Stromal cell of bone marrow (primary cell): Measurements from ENCODE around the gene ZNF445.
"Not testable (repeated sequence)": the region's sequence is repeated elsewhere in the genome, so short reads cannot be mapped to it uniquely, and the experiment has no call there.

ENCODE experiments used
- DNase-seq: peaks from one replicate; pipeline ENCODE4 v3.0.0-alpha.2; 2012; ENCODE audit warnings: low read depth

ZNF445 gene

GRCh38 chr3:44476181-44476611 lies 1.3 kb downstream of the ZNF445 start:
- DNase-seq, result no peak

GRCh38 chr3:44474886-44475285 lies 2.6 kb downstream of the ZNF445 start:
- not testable (repeated sequence) for DNase-seq

- DNase-seq, result no peak
These were observed 7.0 kb downstream of the ZNF445 start for GRCh38 chr3:44470430-44470829.

- no peak for DNase-seq
These were observed 7.6 kb downstream of the ZNF445 start for GRCh38 chr3:44469914-44470313.

GRCh38 chr3:44468572-44469520 lies 8.6 kb downstream of the ZNF445 start:
- peak; percentile 26 for DNase-seq

GRCh38 chr3:44468099-44468537 lies 9.4 kb downstream of the ZNF445 start:
- not testable (repeated sequence) for DNase-seq

- no peak for DNase-seq
These were observed 10.2 kb downstream of the ZNF445 start for GRCh38 chr3:44467241-44467640.

- DNase-seq, result not testable (repeated sequence)
These were observed 12.6 kb downstream of the ZNF445 start for GRCh38 chr3:44464920-44465319.

GRCh38 chr3:44464509-44464908 lies 13.0 kb downstream of the ZNF445 start:
- no peak for DNase-seq

GRCh38 chr3:44460050-44460449 lies 17.4 kb downstream of the ZNF445 start:
- not testable (repeated sequence) for DNase-seq

- no peak for DNase-seq
These were observed 22.2 kb downstream of the ZNF445 start for GRCh38 chr3:44455318-44455717.

GRCh38 chr3:44454258-44454657 lies 23.2 kb downstream of the ZNF445 start:
- DNase-seq, result no peak

GRCh38 chr3:44451441-44451840 lies 26.0 kb downstream of the ZNF445 start:
- DNase-seq, result no peak

- DNase-seq, result no peak
These were observed 30.5 kb downstream of the ZNF445 start for GRCh38 chr3:44446929-44447328.

GRCh38 chr3:44445786-44446185 lies 31.7 kb downstream of the ZNF445 start:
- DNase-seq, result no peak

- DNase-seq, result no peak
These were observed 32.4 kb downstream of the ZNF445 start for GRCh38 chr3:44444896-44445691.

GRCh38 chr3:44444437-44444836 lies 33.0 kb downstream of the ZNF445 start:
- no peak for DNase-seq

- no peak for DNase-seq
These were observed 34.7 kb downstream of the ZNF445 start for GRCh38 chr3:44442596-44443309.

GRCh38 chr3:44439499-44440295 lies 37.8 kb downstream of the ZNF445 start:
- peak; percentile 44 for DNase-seq

- DNase-seq, result no peak
These were observed 39.7 kb downstream of the ZNF445 start for GRCh38 chr3:44437800-44438199.

- DNase-seq, result no peak
These were observed 41.3 kb downstream of the ZNF445 start for GRCh38 chr3:44436181-44436580.
